GM18519 (cell line): ENCODE data around the gene ITGB6.
"Not testable (repeated sequence)": the region's sequence is repeated elsewhere in the genome, so short reads cannot be mapped to it uniquely, and the experiment has no call there.

ENCODE experiments used
- ATAC-seq: cut with Tn5 transposase; IDR thresholded peaks from one replicate; pipeline ENCODE4 v1.9.1; 2021; ENCODE audit warnings: mild to moderate bottlenecking, moderate library complexity; ENCODE audit not compliant: unreplicated experiment, low FRiP score

Gene ITGB6

GRCh38 chr2:160144280-160144990, 55.6 kb downstream of the ITGB6 start:
- no peak for ATAC-seq

- ATAC-seq: no peak
These were observed 57.6 kb downstream of the ITGB6 start for GRCh38 chr2:160142472-160142871.

GRCh38 chr2:160141912-160142311, 58.2 kb downstream of the ITGB6 start:
- ATAC-seq: no peak

DNA sequence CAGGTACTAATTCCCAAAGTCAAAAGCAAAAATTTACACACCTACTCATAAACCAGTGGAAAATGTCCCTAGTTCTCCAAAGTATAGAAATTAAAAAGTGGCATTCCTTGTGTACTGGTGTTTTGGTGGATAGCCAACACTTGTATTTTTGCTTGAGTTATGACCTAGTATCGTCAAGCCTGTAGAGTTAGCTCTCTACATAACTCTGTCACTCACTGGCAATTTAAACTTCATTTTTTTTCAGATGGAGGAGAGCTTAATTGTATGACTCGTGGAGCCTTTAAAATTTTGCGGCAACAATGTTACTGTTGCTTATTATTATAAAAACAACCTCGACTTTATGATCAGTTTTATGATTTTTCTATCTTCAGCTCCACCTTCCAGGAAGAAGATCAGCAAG, 58.7 kb downstream of the ITGB6 start:
- no peak for ATAC-seq

DNA sequence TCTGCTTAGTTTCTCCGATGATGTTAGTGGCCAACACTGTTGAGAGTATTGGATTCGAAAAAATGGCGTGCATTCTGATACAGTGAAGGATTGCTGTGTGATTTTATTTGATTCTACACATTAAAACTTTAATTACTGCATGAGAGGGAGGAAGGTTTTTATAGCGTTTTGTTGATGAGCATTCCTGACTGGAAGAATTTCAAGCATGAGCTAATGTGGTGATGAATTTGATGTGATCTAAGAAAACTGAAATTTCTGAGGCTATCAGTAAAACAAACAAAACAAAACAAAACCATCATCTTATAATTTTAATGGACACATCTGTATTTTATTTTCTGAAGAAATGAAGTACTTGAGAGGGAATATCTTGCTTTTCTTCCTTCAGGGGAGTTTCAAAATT, 59.6 kb downstream of the ITGB6 start:
- ATAC-seq: no peak

DNA sequence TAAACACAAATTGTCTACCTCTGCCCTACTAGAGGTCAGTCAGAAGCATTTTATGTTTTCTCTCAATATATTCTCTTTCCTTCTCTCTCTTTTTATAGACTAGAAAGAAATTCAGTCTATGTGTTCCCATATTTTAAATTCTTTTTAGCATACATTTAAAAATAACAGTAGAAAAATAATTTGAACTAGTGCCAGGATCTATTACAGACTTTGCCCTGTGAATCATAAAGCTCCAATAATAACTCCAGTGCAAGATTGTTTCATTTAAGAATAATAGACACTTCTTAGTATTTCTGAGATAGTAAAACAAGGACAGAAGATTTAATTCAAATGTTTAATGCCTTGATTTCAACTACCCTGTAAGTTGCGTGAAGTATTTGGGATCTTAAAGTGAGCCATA, 60.1 kb downstream of the ITGB6 start:
- no peak for ATAC-seq

GRCh38 chr2:160139350-160139749, 60.7 kb downstream of the ITGB6 start:
- no peak for ATAC-seq

GRCh38 chr2:160138406-160138805, 61.7 kb downstream of the ITGB6 start:
- no peak for ATAC-seq

DNA sequence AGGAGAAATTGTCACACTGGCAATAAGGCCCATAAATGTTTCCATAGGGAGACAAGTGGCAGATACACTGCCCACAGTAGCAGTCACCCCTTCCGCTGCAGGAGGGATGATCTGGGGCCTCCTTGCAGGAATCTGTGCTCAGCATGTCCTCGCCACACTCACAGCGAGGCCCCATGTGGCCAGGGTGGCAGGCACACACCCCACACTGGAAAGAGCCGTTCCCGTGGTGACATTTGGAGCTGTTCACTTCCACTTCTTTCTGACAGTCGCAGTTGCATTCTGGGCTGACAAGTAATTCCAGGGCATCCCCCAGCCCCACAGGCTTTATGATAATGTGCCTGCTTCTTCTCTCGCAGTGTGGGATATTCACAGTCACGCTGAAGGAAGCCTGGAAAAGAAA, 62.6 kb downstream of the ITGB6 start:
- ATAC-seq: no peak

DNA sequence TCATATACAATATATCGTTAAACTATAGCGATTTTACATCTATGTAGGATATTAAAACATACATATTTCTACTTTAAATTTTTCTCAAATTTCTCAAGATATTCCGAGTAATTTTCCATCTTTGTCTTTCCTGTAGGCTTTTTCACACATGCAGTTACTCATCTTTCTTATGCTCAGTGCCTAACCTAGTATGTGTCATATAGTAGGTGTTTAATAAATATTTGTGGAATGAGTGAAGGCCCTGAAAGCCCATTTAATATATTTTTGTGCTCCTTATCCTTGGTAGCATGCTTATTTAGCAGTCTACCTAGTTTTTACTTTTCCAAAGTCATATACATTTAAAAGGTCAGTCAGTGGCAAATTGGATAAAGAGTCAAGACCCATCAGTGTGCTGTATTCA, 67.3 kb downstream of the ITGB6 start:
- ATAC-seq: no peak

DNA sequence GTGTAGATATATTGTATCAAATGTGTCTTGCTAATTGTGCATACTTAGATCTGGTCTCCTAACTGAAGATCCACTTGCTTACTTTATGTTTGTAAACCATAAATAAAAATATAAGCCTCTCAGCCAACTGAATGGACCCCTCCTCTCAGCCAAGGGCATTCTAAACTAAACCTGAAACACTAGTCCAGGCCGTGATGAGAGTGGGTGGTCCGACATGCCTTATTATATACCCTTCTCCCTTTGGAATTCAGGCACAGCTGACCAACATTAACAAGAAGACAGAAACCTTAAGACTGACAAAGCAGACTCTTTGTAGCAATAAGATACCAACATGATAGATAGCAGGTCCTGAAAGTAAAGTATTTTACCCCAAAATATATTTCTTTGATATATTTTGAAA, 73.3 kb downstream of the ITGB6 start:
- no peak for ATAC-seq

DNA sequence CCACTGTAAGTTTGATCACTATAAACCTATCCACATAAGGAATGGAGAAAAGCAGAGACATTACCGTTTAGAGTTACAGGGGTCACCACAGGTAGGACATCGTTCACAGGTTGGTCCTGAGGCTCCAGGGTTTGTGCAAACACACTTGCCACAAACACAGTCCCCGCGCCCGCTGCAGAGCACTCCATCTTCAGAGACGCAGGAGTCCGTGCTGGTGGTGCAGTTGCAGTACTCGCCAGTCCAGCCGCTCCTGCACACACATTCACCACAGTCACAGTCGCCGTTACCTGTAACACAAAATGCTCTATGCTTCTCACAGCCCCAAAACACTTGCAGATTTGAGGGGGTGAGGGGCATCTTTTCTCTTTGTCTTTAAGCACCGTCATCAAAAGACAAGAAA, 73.8 kb downstream of the ITGB6 start:
- ATAC-seq: no peak

DNA sequence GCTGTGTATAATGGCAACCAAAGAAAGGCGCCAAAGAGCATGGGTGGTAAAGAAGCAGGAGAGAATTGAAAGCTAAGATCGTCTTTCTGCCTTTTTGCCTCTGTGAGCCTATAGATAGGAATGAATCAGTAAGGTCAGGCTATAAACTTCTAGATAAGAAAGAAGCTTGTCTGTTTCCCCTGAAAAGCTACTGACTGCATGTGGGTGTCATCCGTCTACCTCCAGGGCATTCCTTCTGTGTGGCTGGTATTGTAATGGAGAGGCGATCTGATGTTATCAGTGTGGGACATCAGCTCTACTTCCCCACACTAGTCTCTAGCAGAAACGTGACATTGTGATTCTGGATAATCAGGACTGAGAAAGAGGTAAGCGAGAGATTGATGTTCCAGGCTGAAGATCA, 74.2 kb downstream of the ITGB6 start:
- ATAC-seq: no peak

GRCh38 chr2:160125366-160125765, 74.7 kb downstream of the ITGB6 start:
- ATAC-seq: no peak

DNA sequence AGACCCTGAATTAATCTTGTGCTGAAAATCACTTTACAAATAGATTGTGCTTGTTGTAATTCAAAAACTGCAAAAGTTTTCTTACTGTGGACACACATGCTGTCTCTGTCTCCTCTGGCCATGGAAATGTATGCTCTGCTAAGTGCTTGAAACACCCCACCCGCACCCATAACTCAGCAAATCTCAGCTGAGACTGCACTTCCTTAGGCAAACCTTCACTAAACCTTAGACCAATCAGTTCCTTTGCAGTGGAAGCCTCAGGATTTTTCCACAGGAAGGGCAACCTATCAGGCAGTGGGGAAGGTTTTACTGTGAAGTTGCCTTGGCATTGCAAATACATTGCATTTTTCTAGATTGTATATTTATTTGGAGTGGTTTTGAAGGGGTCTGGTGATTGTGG, 75.5 kb downstream of the ITGB6 start:
- ATAC-seq: no peak

- ATAC-seq: not testable (repeated sequence)
These were observed 85.4 kb downstream of the ITGB6 start for GRCh38 chr2:160114721-160115120.

GRCh38 chr2:160114020-160114419, 86.1 kb downstream of the ITGB6 start:
- no peak for ATAC-seq

GRCh38 chr2:160111951-160112798, 87.9 kb downstream of the ITGB6 start:
- ATAC-seq: peak; percentile 49

DNA sequence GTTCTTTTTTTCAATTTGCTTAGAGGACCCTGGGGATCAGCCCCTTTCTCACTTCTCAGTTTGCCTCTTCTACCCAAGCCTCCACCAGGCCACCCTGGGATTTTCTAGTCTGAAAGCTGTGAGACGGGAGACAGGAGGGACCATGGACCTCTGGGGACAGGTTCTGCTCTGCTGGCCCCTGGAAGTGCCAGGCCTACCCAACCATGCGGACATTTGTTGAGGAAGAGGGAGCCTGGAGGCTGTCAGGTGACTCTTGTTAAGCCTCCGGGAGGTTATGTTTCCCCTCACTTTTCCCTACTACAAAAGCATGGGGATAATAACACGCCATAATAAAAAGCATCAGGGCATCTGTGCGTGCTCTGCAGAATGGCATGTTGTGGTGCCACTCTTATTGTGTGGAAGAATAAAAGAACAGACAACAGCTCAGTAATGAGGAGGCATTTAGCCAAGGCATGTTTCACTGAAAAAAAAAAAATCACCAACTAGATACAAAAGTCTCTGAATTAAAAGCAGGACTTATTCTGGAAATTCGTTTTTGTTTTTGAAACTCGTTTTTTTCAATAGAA, 89.3 kb downstream of the ITGB6 start:
- ATAC-seq: no peak

DNA sequence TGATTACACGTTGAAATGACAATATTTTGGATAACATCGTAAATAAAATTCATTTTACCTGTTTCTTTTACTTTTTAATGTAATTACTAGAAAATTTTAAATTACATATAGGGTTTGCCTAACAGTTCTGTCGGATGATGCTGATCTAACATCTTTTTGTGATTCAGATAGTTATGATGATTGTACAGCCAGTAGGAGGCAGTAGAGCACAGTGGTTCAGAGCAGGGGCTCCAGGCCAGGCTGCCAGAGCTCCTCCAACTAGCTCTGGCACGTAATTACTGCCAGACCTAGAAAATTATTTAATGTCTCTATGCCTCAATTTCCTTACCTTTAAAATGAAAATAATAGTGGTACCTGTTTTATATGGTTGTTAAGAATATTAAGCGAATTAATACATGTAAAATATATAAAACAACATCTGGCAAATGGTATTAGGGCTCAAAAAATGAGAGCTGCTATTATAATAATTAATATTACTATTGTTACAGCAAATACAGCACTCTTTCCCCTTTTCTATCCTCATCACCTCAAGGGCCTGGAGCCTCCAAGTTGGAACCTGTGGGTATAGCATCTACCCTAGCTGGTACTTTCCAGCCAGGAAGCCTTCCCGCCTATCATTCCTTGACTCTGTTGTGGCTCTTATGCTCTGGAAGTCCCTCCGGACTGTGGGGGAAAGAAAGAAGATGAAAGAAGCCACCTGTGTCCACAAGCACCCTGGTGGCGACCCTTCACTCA, 90.0 kb downstream of the ITGB6 start:
- peak; percentile 75 for ATAC-seq

- ATAC-seq: no peak
These were observed 90.8 kb downstream of the ITGB6 start for GRCh38 chr2:160109243-160109642.
